Placental pericyte (primary cell): Measurements from ENCODE around the gene EIF3B. TPM values are rescaled to one million over a fixed set of nuclear protein-coding genes. Genes with fewer than 3 reads are reported as not detected.

Experiments used
- small RNA-seq: library from RNA; depleted of rRNA; stranded (forward); fragments of <200 nt; gene quantifications from one replicate; pipeline ENCODE3, GENCODE V24; 2012; ENCODE audit warnings: low replicate concordance
- total RNA-seq: library from RNA; depleted of rRNA; stranded (reverse); fragments of >200 nt; gene quantifications from 2 replicates; pipeline ENCODE4 v1.2.3, GENCODE V29; 2012

Gene EIF3B
- total RNA-seq = 192 and 231 TPM in 2 replicates

DNA sequence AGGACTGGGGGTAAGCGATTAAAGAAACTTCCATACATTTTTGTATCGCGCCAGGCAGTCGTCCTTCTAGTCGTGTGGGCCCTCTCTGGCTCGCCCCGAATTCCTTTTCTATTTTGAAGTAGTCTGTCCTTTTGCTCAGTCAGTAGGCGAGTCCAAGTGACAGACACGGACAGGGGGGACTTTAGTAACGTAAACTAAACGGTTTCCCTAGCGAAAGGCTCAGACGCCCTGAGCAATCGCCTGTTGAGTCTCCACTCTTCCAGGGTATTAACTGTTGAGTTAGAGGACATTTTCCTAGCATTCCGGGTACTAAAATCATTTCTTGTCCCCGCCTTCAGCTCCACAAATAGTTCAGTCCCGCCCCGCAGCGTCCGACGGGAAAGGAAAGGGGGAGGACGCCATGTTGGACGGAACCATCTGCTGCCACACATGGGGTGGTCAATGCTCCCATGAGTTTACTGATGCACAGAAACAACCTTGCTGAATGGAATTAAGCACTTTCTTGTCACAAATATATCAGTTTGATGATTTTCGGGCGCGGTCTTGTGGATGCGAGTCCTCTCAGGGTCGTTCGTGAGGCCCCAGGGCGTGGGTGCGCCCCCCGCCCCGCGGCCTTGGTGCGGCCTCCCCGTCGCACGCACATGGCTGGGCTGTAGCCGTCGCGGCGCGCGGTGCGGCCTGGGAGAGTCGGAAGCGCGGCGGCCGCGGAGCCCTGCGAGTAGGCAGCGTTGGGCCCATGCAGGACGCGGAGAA is at the start of gene EIF3B:
Gene EIF3B, plus strand, starts transcription at position 642 of the 753 bp plus-strand sequence. Its CDS starts 95 bp downstream, at position 737.

DNA sequence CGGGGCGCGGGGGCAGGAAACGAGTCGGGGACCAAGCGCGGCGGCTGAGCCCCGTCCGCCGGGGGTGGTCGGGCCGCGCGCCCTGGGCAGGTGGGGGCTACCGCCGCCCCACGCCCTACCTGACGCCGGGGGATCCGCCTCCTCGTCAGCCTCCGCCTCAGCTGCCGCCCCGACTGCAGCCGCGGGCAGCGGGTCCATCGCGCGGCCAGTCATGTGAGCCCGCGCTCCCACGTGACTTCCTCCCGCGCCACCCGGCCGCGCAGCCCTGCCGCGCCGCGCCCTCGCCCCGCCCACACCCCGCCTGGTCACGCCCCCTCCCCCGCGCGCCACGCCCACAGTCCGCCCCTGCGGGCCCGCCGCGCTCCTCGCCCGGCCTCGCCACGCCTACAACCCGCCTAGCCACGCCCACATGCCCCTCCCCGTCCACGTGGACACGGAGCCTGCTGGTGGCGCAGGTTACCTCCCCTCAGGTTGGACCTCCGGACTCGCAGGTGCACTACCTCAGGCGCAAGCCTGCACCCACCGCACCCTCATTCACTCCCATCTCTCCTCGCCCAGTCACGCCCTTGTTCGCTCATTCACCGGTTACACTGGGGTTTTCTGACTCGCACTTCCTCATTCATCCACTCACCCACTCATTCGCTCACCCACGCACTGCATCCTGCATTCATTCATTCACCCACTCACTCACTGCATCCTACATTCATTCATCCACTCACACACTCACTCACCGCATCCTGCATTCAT is 40.2 kb upstream of the EIF3B start, which contains the start of gene SNX8:
Gene SNX8, minus strand, starts transcription at position 233 of the 747 bp plus-strand sequence. Its CDS starts 20 bp downstream, at position 213.

DNA sequence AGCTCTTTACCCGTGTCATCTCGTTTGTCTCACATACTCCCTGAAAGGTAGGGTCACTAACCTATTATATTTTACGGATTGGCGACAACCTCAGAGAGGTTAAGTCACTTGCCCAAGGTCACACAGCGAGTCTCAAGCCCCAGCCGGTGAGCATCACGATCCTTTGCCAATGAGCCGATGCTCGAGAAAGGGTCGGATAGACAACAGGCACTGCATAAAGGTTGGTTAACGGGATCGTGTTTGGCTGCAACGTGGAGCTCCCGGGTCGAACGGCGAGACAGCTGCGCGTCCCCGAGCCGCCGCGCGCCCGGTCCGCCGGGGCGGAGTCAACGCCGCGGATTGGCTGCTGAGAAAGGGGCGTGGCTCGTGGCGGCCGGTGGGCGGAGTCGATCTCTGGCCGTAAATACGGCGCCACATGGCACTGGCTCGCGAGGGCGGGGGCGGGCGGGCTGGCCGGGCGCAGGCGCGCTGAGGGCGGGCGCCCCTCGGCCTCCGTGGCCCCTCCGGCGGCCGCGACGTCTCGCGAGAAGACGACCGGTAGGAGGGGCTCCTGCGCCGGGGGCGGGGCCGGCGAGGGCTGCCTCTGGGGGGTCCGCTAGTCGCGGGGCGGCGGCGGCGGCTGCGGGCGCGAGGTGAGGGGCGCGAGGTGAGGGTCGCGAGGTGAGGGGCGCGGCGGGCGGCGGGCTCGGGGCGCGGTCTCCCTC is 48.5 kb downstream of the EIF3B start, which contains the start of gene CHST12:
Gene CHST12, plus strand, starts transcription at position 598 of the 704 bp plus-strand sequence. CDS start 29,029 bp downstream, outside the sequence.

Small RNA genes within 50 kb of the gene (small RNA-seq; reads per million reads assigned to genes)
- not detected for gene AC004840.2

Other genes with a start within 250 kb of the EIF3B start
- 37.2 and 47.2 TPM in 2 replicates for gene MAD1L1, start 121.9 kb upstream of the EIF3B start, total RNA-seq
- 10.9 and 25.6 TPM in 2 replicates for gene MRM2, start 112.6 kb upstream of the EIF3B start, total RNA-seq
- 8.5 and 26.2 TPM in 2 replicates for gene NUDT1, start 112.6 kb upstream of the EIF3B start, total RNA-seq
- 16.3 and 17.5 TPM in 2 replicates for gene SNX8, start 40.4 kb upstream of the EIF3B start, total RNA-seq
- gene CHST12, start 48.8 kb downstream of the EIF3B start, total RNA-seq = 7.9 and 10.3 TPM in 2 replicates
- not detected in 2 replicates for gene GRIFIN, start 121.6 kb downstream of the EIF3B start, total RNA-seq
- gene LFNG, start 164.9 kb downstream of the EIF3B start, total RNA-seq = 0.88 and 6.9 TPM in 2 replicates
- 17.3 and 42.9 TPM in 2 replicates for gene BRAT1, start 200.7 kb downstream of the EIF3B start, total RNA-seq
- 15.5 and 17.6 TPM in 2 replicates for gene IQCE, start 204.2 kb downstream of the EIF3B start, total RNA-seq